Suprapubic skin (tissue), 4 donors: ENCODE results near the gene NUP62. TPM values are rescaled to one million over a fixed set of nuclear protein-coding genes. Genes with fewer than 3 reads are reported as not detected.

Experiments
- DNase-seq, 2 donors: peaks; one replicate each; pipeline ENCODE4 v3.0.0-alpha.2; 2019; ENCODE audit warnings: low spot score in 2 of 2
- H3K27ac ChIP-seq: fragments of 200-600 bp; sonication (generic); one replicate; pipeline ENCODE4 v1.5.1; 2019
- H3K27me3 ChIP-seq: fragments of 200-600 bp; sonication (generic); one replicate; pipeline ENCODE4 v1.5.1; 2019
- H3K36me3 ChIP-seq: fragments of 200-600 bp; sonication (generic); one replicate; pipeline ENCODE4 v1.5.1; 2019
- H3K4me1 ChIP-seq: fragments of 200-600 bp; sonication (generic); one replicate; pipeline ENCODE4 v1.5.1; 2019
- H3K4me3 ChIP-seq: fragments of 200-600 bp; sonication (generic); one replicate; pipeline ENCODE4 v1.5.1; 2019; ENCODE audit warnings: mild to moderate bottlenecking
- H3K9me3 ChIP-seq: fragments of 200-600 bp; sonication (generic); one replicate; pipeline ENCODE4 v1.5.1; 2019
- CTCF ChIP-seq, 2 donors: fragments of 200-600 bp in 1 of 2; fragments of 450-650 bp in 1 of 2; sonication (generic) in 1 of 2; IDR thresholded peaks; one replicate each; pipeline ENCODE4 v1.5.1; 2016 to 2019; ENCODE audit warnings: antibody characterized with exemption in 2 of 2, mild to moderate bottlenecking in 1 of 2, moderate library complexity in 1 of 2
- EP300 ChIP-seq: sonication (generic); formaldehyde crosslinking; IDR thresholded peaks from one replicate; pipeline ENCODE4 v1.6.1; 2017; ENCODE audit warnings: antibody characterized with exemption
- POLR2A ChIP-seq, 2 donors: fragments of 450-650 bp; IDR thresholded peaks; one replicate each; pipeline ENCODE4 v1.6.1; 2017; ENCODE audit warnings: antibody characterized with exemption in 2 of 2, mild to moderate bottlenecking in 2 of 2, moderate library complexity in 2 of 2
- POLR2AphosphoS5 ChIP-seq, 3 donors: sonication (generic); formaldehyde crosslinking; IDR thresholded peaks; one replicate each; pipeline ENCODE4 v1.6.1; 2017; ENCODE audit warnings: antibody characterized with exemption in 3 of 3
- WGBS: methylation state at CpG from one replicate; pipeline ENCODE4 v1.1.5; 2018; 5-methylcytosine and 5-hydroxymethylcytosine counted together
- total RNA-seq, 4 donors: library from RNA; depleted of rRNA; stranded (reverse); fragments of >200 nt; gene quantifications; one replicate each; pipeline ENCODE4 v1.1.0, GENCODE V29; 2016

NUP62 gene
- total RNA-seq, 4 donors from 2014 or later, result 40.3 to 46.2 (median 44.6) TPM

DNA sequence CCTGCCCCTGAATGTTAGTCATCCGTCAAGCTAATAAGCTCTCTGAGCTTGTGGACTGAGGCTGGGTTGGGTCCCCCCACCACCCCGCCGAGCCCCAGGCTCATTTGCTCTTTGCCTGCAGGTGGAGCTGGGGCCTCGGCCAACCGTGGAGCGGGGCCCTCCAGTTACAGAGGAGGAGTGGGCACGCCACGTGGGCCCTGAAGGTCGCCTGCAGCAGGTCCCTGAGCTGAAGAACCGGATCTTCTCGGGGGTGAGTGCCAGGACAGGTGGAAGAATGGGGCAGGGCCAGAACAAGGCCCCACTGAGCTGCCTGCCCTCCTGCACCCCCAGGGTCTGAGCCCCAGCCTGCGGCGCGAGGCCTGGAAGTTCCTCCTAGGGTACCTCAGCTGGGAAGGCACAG is 46.7 kb downstream of the NUP62 start:
- Histone ChIP-seq H3K4me1 (peaks cover 19% of the 10 kb centered on the region), H3K27ac (no peak overlapping the region), H3K9me3 (no peaks in the 10 kb centered on the region), H3K4me3 (no peak overlapping the region), H3K36me3 (peaks cover 69% of the 10 kb centered on the region), H3K27me3 (no peaks in the 10 kb centered on the region)
- DNase-seq, result no peak
- TF ChIP-seq CTCF (IDR thresholded peaks at IDR 0.05), result no peak
- TF ChIP-seq EP300, result no peak
- TF ChIP-seq POLR2AphosphoS5 (IDR thresholded peaks at IDR 0.05), result no peak
- TF ChIP-seq POLR2A (IDR thresholded peaks at IDR 0.05), result no peak
- WGBS, result 93% methylated on average over 10 of the region's 14 CpGs

DNA sequence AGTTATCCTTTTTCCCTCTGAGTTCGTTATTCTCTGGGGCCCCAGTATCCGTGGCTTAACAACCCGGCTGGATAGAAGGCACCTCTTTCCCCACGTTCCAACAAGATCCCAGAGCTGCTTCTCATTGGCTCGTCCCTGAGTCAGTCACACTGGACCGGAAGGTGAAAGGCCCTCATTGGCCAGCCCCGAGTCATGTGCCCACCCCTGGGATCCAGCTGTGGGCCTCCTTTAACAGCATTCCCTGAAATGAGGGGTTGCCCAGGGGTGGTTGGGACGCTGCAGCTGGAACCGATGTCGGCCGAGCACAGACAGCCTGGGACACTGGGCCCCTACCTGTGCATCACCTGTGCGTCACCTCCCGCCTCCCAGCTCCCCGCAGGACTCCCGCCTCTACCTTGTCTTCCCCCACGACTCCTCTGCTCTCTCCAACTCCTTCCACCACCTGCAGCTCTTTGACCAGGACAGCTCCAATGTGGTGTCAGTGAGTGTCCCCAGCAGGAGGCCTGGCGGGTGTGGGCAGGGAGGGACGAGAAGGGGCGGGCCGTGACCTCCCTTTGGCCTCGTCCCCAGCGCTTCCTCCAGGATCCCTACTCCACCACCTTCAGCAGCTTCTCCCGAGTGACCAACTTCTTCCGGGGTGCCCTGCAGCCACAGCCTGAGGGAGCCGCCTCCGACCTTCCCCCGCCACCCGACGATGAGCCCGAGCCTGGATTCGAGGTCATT is 47.5 kb downstream of the NUP62 start:
- Histone ChIP-seq H3K4me1 (peaks cover 15% of the 10 kb centered on the region), H3K9me3 (no peaks in the 10 kb centered on the region), H3K27me3 (no peaks in the 10 kb centered on the region), H3K4me3 (no peak overlapping the region), H3K27ac (no peak overlapping the region), H3K36me3 (peaks cover 69% of the 10 kb centered on the region)
- no peak for DNase-seq
- no peak for TF ChIP-seq CTCF (IDR thresholded peaks at IDR 0.05)
- no peak for TF ChIP-seq POLR2A (IDR thresholded peaks at IDR 0.05)
- TF ChIP-seq EP300, result no peak
- TF ChIP-seq POLR2AphosphoS5 (IDR thresholded peaks at IDR 0.05), result no peak
- 90% methylated on average over 31 of the region's 31 CpGs for WGBS

- TF ChIP-seq POLR2A (IDR thresholded peaks at IDR 0.05) (no peak), CTCF (IDR thresholded peaks at IDR 0.05) (no peak), POLR2AphosphoS5 (IDR thresholded peaks at IDR 0.05) (no peak), EP300 (no peak)
- 88% methylated on average over 12 of the region's 17 CpGs for WGBS
- Histone ChIP-seq H3K27ac (no peak overlapping the region), H3K4me3 (no peak overlapping the region), H3K9me3 (no peaks in the 10 kb centered on the region), H3K36me3 (peaks cover 69% of the 10 kb centered on the region), H3K27me3 (no peaks in the 10 kb centered on the region), H3K4me1 (peaks cover 15% of the 10 kb centered on the region)
- no peak for DNase-seq
Observed at GRCh38 chr19:49881186-49881585, 48.1 kb downstream of the NUP62 start.

DNA sequence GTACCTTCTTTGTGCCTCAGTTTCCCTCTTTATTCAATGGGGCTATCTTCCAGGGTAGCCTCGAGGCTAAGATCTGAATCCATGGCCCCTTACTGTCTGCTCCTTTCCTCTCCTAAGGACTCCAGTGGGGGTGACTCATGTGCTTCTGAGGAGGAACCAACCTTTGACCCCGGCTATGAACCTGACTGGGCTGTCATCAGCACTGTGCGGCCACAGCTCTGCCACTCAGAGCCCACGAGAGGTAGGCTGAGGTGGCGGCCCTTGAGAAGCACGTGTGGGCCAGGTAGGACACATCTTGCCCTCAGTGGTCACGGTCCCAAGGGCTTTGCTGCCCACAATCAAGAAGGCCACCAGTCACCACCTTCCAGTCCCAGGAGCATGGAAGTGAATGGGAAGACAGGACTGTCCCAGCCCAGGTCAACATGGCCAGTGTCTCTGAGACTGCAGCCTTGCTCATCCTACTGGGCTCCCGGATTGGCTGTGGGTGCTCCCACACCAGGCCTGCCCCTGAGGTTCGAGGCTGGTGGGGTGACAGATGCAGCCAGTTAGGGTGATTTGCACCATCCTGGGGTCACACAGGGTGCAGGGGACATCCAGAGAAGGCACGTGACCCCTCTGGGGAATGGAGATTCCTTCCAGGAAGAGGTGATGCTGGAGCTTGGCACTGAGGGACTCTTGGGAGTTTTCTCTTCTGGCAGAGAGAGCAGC is 49.0 kb downstream of the NUP62 start:
- H3K27ac ChIP-seq, result no peak overlapping the region
- WGBS, result no CpG with 5 or more reads among the region's 10 CpGs
- peaks cover 66% of the 10 kb centered on the region for H3K36me3 ChIP-seq
- H3K9me3 ChIP-seq, result no peaks in the 10 kb centered on the region
- DNase-seq, result no peak
- no peaks in the 10 kb centered on the region for H3K27me3 ChIP-seq
- peaks cover 22% of the 10 kb centered on the region for H3K4me1 ChIP-seq
- no peak overlapping the region for H3K4me3 ChIP-seq
- TF ChIP-seq EP300 (no peak), POLR2AphosphoS5 (IDR thresholded peaks at IDR 0.05) (no peak), POLR2A (IDR thresholded peaks at IDR 0.05) (no peak), CTCF (IDR thresholded peaks at IDR 0.05) (no peak)

DNA sequence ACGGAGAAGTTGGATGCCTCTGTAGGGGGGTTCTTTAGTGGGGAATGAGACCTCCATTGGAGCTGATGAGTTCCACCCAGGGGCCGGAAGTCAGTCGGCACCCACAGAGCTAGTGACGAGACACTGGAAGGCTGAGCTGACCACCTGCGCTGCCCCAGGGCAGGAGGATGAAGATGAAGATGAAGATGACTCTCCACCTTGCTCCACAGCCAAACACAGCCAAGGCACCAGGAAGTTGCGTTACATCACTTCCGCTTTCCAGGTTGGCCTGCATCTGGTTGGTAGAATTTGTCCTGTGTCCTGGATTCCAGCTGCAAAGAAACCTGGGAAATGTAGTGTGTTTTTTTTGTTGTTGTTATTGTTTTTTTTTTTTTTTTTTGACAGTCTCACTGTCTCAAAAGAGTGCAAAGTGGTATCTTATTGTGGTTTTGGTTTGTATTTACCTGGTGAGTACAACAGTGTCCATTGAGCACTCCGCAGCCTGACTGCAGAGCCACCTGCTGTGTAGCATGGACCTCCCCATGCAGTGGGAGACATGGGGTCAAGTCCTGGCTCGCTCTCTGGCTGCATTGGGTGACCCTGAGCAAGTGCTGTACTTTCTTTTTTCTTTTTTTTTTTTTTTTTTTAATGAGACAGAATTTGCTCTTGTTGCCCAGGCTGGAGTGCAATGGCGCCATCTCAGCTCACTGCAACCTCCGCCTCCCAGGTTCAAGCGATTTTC is 49.9 kb downstream of the NUP62 start:
- TF ChIP-seq CTCF (IDR thresholded peaks at IDR 0.05) (no peak), POLR2A (IDR thresholded peaks at IDR 0.05) (no peak), EP300 (no peak), POLR2AphosphoS5 (IDR thresholded peaks at IDR 0.05) (no peak)
- Histone ChIP-seq H3K27ac (no peak overlapping the region), H3K4me1 (peaks cover 31% of the 10 kb centered on the region), H3K36me3 (peaks cover 57% of the 10 kb centered on the region), H3K27me3 (no peaks in the 10 kb centered on the region), H3K4me3 (no peak overlapping the region), H3K9me3 (no peaks in the 10 kb centered on the region)
- DNase-seq, result no peak
- WGBS, result 94% methylated on average over 12 of the region's 12 CpGs
